Endothelial cell of umbilical vein (primary cell): ENCODE data around the gene VTI1A.

ENCODE experiments used
- FOS ChIP-seq: IDR thresholded peaks from 2 replicates; pipeline ENCODE4 v1.6.1; 2011; ENCODE audit warnings: mild to moderate bottlenecking, low read length, moderate library complexity, borderline replicate concordance; ENCODE audit not compliant: insufficient read depth
- MYC ChIP-seq: IDR thresholded peaks from one replicate; pipeline ENCODE4 v1.6.1; 2011; ENCODE audit warnings: mild to moderate bottlenecking, low read depth, low read length
- POLR2A ChIP-seq: IDR thresholded peaks from 2 replicates; pipeline ENCODE4 v1.6.1; 2012; ENCODE audit warnings: low read depth, mild to moderate bottlenecking, control low read depth, low read length
- POLR2AphosphoS5 ChIP-seq: IDR thresholded peaks from 2 replicates; pipeline ENCODE4 v1.6.1; 2012; ENCODE audit warnings: low read depth, mild to moderate bottlenecking, control low read depth, low read length, moderate library complexity; ENCODE audit not compliant: insufficient read depth
- TF ChIP-seq, protein P1 (sequence below), 2 donors: IDR thresholded peaks; 1 replicate in 1 of 2; 2 replicates in 1 of 2; pipeline ENCODE4 v1.5.1; 2011; ENCODE audit warnings: low read length in 2 of 2, mild to moderate bottlenecking in 2 of 2, moderate library complexity in 2 of 2, control low read depth in 1 of 2, inconsistent platforms in 1 of 2, low read depth in 1 of 2; ENCODE audit not compliant: insufficient read depth in 1 of 2; ENCODE audit errors: extremely low read depth in 1 of 2

DNA sequence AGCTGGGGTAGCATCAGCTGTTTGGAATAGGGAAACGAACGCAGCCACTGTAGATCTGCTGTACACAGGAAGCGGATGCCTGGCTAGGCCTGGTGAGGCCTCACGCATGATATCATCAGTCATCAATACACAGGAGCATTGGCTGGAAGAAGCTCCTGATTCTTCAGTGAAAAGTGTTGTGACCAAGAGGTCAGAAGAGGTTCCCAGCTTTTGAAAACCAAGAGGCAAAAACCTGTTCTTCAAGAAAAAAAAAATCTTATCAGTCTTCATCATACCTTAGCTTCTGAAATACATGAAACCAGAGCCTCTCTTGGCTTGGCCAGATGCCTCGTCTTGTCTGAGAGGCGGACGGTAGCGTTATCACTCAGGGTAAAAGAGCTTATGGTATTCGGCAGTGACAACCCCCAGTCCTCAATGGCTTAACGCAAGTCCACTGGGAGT, 363.7 kb downstream of the VTI1A start:
- TF ChIP-seq, protein P1, sequence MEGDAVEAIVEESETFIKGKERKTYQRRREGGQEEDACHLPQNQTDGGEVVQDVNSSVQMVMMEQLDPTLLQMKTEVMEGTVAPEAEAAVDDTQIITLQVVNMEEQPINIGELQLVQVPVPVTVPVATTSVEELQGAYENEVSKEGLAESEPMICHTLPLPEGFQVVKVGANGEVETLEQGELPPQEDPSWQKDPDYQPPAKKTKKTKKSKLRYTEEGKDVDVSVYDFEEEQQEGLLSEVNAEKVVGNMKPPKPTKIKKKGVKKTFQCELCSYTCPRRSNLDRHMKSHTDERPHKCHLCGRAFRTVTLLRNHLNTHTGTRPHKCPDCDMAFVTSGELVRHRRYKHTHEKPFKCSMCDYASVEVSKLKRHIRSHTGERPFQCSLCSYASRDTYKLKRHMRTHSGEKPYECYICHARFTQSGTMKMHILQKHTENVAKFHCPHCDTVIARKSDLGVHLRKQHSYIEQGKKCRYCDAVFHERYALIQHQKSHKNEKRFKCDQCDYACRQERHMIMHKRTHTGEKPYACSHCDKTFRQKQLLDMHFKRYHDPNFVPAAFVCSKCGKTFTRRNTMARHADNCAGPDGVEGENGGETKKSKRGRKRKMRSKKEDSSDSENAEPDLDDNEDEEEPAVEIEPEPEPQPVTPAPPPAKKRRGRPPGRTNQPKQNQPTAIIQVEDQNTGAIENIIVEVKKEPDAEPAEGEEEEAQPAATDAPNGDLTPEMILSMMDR (IDR thresholded peaks at IDR 0.05; ENCODE audit: extremely low read depth in 1 of 2, insufficient read depth in 1 of 2, low read depth in 1 of 2, low read length in 2 of 2), result no peak
- no peak for TF ChIP-seq MYC
- TF ChIP-seq POLR2A, result no peak
- no peak for TF ChIP-seq FOS
- no peak for TF ChIP-seq POLR2AphosphoS5
